Smooth muscle cell (in vitro differentiated cells): ENCODE results near the gene KIF5A. TPM values are rescaled to one million over a fixed set of nuclear protein-coding genes. Genes with fewer than 3 reads are reported as not detected.
"Not testable (repeated sequence)": the region's sequence is repeated elsewhere in the genome, so short reads cannot be mapped to it uniquely, and the experiment has no call there.

Experiments used
- DNase-seq: peaks from one replicate; lab custom pipeline; 2025; ENCODE audit not compliant: unreplicated experiment; lab: John Stamatoyannopoulos, UW
- H2AFZ ChIP-seq: fragments of 200-600 bp; sonication (generic); 2 replicates; pipeline ENCODE4 v1.6.0; 2016; ENCODE audit warnings: antibody characterized with exemption, low read depth, mild to moderate bottlenecking
- H3F3A ChIP-seq: fragments of 200-600 bp; sonication (generic); 2 replicates; pipeline ENCODE4 v1.6.0; 2017; ENCODE audit warnings: antibody characterized with exemption, low read depth
- H3K27ac ChIP-seq: fragments of 200-600 bp; sonication (generic); 2 replicates; pipeline ENCODE4 v1.5.1; 2016; ENCODE audit warnings: low read depth, mild to moderate bottlenecking
- H3K27me3 ChIP-seq: fragments of 200-600 bp; sonication (generic); 2 replicates; pipeline ENCODE4 v1.6.1; 2016; ENCODE audit warnings: low read depth, mild to moderate bottlenecking
- H3K36me3 ChIP-seq: fragments of 200-600 bp; sonication (generic); 2 replicates; pipeline ENCODE4 v1.5.1; 2016; ENCODE audit warnings: low read depth
- H3K4me1 ChIP-seq: fragments of 200-600 bp; sonication (generic); 2 replicates; pipeline ENCODE4 v1.5.1; 2016; ENCODE audit warnings: low read depth
- H3K4me2 ChIP-seq: fragments of 200-600 bp; sonication (generic); 2 replicates; pipeline ENCODE4 v1.6.0; 2016; ENCODE audit warnings: mild to moderate bottlenecking
- H3K4me3 ChIP-seq: fragments of 200-600 bp; sonication (generic); 2 replicates; pipeline ENCODE4 v1.5.1; 2016; ENCODE audit warnings: mild to moderate bottlenecking
- H3K79me2 ChIP-seq: fragments of 200-600 bp; sonication (generic); 2 replicates; pipeline ENCODE4 v1.6.0; 2016; ENCODE audit warnings: low read depth, mild to moderate bottlenecking
- H3K9ac ChIP-seq: fragments of 200-600 bp; sonication (generic); 2 replicates; pipeline ENCODE4 v1.6.0; 2016; ENCODE audit warnings: low read depth
- H3K9me3 ChIP-seq: fragments of 200-600 bp; sonication (generic); replicated peaks from 2 replicates; pipeline ENCODE4 v1.5.1; 2016; ENCODE audit warnings: low read depth
- H4K20me1 ChIP-seq: fragments of 200-600 bp; sonication (generic); 2 replicates; pipeline ENCODE4 v1.6.0; 2016; ENCODE audit warnings: low read depth
- CTCF ChIP-seq: fragments of 200-600 bp; sonication (generic); IDR thresholded peaks from 2 replicates; pipeline ENCODE4 v1.5.1; 2017; ENCODE audit warnings: borderline replicate concordance, mild to moderate bottlenecking, antibody characterized with exemption; ENCODE audit not compliant: insufficient read depth, poor library complexity, severe bottlenecking
- WGBS: methylation state at CpG from one replicate; pipeline ENCODE4 v1.1.7; 2016; ENCODE audit warnings: low lambda C conversion rate; 5-methylcytosine and 5-hydroxymethylcytosine counted together
- polyA plus RNA-seq: library from polyadenylated mRNA; unstranded; fragments of >200 nt; fragmentation: Nextera tagmentation; extraction: Ambion mirVana; gene quantifications from 2 replicates; pipeline ENCODE4 v1.2.1, GENCODE V29; 2016
- total RNA-seq: library from RNA; depleted of rRNA; stranded (reverse); fragments of >200 nt; gene quantifications from 2 replicates; pipeline ENCODE4 v1.2.3, GENCODE V29; 2014

The KIF5A gene
- total and polyA plus RNA-seq, 2 experiments from 2014 or later = 0.34 to 2.8 TPM

GRCh38 chr12:57511161-57511560 is 38.7 kb upstream of the KIF5A start:
- Histone ChIP-seq H3K27me3 (no peaks in the 10 kb centered on the region), H4K20me1 (peaks cover 16% of the 10 kb centered on the region), H3K36me3 (peaks cover 3% of the 10 kb centered on the region), H3K4me2 (no peak overlapping the region), H3K79me2 (peaks cover 10% of the 10 kb centered on the region), H3K4me1 (no peaks in the 10 kb centered on the region), H3F3A (peaks cover 41% of the 10 kb centered on the region), H3K27ac (no peak overlapping the region), H2AFZ (no peak overlapping the region), H3K4me3 (no peak overlapping the region), H3K9ac (no peak overlapping the region), H3K9me3 (no peaks in the 10 kb centered on the region)
- 94% methylated on average over 4 of the region's 4 CpGs for WGBS
- no peak for TF ChIP-seq CTCF
- no peak for DNase-seq

GRCh38 chr12:57511588-57512325 is 38.1 kb upstream of the KIF5A start:
- no peaks in the 10 kb centered on the region for H3K9me3 ChIP-seq
- no peak for DNase-seq
- H4K20me1 ChIP-seq = peaks cover 18% of the 10 kb centered on the region
- H3F3A ChIP-seq = peaks cover 44% of the 10 kb centered on the region
- TF ChIP-seq CTCF = no peak
- peaks cover 5% of the 10 kb centered on the region for H3K36me3 ChIP-seq
- H3K27ac ChIP-seq = no peak overlapping the region
- 96% methylated on average over 7 of the region's 7 CpGs for WGBS
- H3K4me2 ChIP-seq = no peak overlapping the region
- no peak overlapping the region for H3K9ac ChIP-seq
- peaks cover 9% of the 10 kb centered on the region for H3K79me2 ChIP-seq
- no peak overlapping the region for H3K4me3 ChIP-seq
- no peaks in the 10 kb centered on the region for H3K4me1 ChIP-seq
- H3K27me3 ChIP-seq = no peaks in the 10 kb centered on the region
- H2AFZ ChIP-seq = no peak overlapping the region

GRCh38 chr12:57512665-57513064 is 37.2 kb upstream of the KIF5A start:
- Histone ChIP-seq H2AFZ (no peak overlapping the region), H3K79me2 (peaks cover 9% of the 10 kb centered on the region), H3K36me3 (peaks cover 5% of the 10 kb centered on the region), H3K9ac (no peak overlapping the region), H4K20me1 (peaks cover 28% of the 10 kb centered on the region), H3K9me3 (no peaks in the 10 kb centered on the region), H3K4me3 (no peak overlapping the region), H3K4me2 (no peak overlapping the region), H3F3A (peaks cover 54% of the 10 kb centered on the region), H3K4me1 (no peaks in the 10 kb centered on the region), H3K27ac (no peak overlapping the region), H3K27me3 (no peaks in the 10 kb centered on the region)
- no peak for TF ChIP-seq CTCF
- no peak for DNase-seq
- WGBS = 95% methylated on average over 6 of the region's 6 CpGs

- H3K79me2 ChIP-seq = peaks cover 15% of the 10 kb centered on the region
- peaks cover 60% of the 10 kb centered on the region for H3F3A ChIP-seq
- no peak overlapping the region for H3K9ac ChIP-seq
- peaks cover 5% of the 10 kb centered on the region for H3K36me3 ChIP-seq
- H3K4me1 ChIP-seq = no peaks in the 10 kb centered on the region
- H4K20me1 ChIP-seq = peaks cover 34% of the 10 kb centered on the region
- TF ChIP-seq CTCF = no peak
- no peak overlapping the region for H3K4me3 ChIP-seq
- H3K27me3 ChIP-seq = no peaks in the 10 kb centered on the region
- no peak overlapping the region for H3K4me2 ChIP-seq
- no peak for DNase-seq
- H3K9me3 ChIP-seq = no peaks in the 10 kb centered on the region
- WGBS = 93% methylated on average over 5 of the region's 5 CpGs
- H3K27ac ChIP-seq = no peak overlapping the region
- no peak overlapping the region for H2AFZ ChIP-seq
Measured at GRCh38 chr12:57513266-57513665, 36.6 kb upstream of the KIF5A start.

GRCh38 chr12:57513677-57514076 is 36.2 kb upstream of the KIF5A start:
- peaks cover 38% of the 10 kb centered on the region for H4K20me1 ChIP-seq
- H3K27ac ChIP-seq, H3K27me3 ChIP-seq, H3K4me2 ChIP-seq, H3K4me3 ChIP-seq, H3K9ac ChIP-seq, H3K9me3 ChIP-seq, H3K4me1 ChIP-seq, DNase-seq, H3K36me3 ChIP-seq, H2AFZ ChIP-seq: not testable (repeated sequence)
- H3F3A ChIP-seq = peaks cover 62% of the 10 kb centered on the region
- WGBS = 98% methylated on average over 6 of the region's 6 CpGs
- peaks cover 19% of the 10 kb centered on the region for H3K79me2 ChIP-seq
